Duodenal mucosa (tissue), 2 donors: ENCODE results near the gene TGFB1I1.
A peak's percentile ranks its signal among the peaks of the same experiment; 100 is the strongest.

ENCODE experiments used
- H3K27ac ChIP-seq: one replicate; pipeline ENCODE4 v1.7.0; 2013; ENCODE audit warnings: low read depth, low read length
- H3K27me3 ChIP-seq, 2 donors: one replicate each; pipeline ENCODE4 v1.7.0; 2013; ENCODE audit warnings: low read length in 2 of 2, control low read depth in 1 of 2; ENCODE audit not compliant: insufficient read depth in 2 of 2, control insufficient read depth in 1 of 2
- H3K36me3 ChIP-seq, 2 donors: one replicate each; pipeline ENCODE4 v1.7.0; 2013; ENCODE audit warnings: low read length in 2 of 2, control low read depth in 1 of 2; ENCODE audit not compliant: insufficient read depth in 2 of 2, control insufficient read depth in 1 of 2
- H3K4me1 ChIP-seq, 2 donors: one replicate each; pipeline ENCODE4 v1.7.0; 2013; ENCODE audit warnings: low read length in 2 of 2, control low read depth in 1 of 2; ENCODE audit not compliant: insufficient read depth in 2 of 2, control insufficient read depth in 1 of 2
- H3K4me3 ChIP-seq, 2 donors: one replicate each; pipeline ENCODE4 v1.7.0; 2013; ENCODE audit warnings: low read length in 2 of 2, low read depth in 1 of 2
- H3K9ac ChIP-seq, 2 donors: one replicate each; pipeline ENCODE4 v1.7.0; 2013; ENCODE audit warnings: low read length in 2 of 2, low read depth in 1 of 2
- H3K9me3 ChIP-seq, 2 donors: one replicate each; pipeline ENCODE4 v1.7.0; 2013; ENCODE audit warnings: low read length in 2 of 2, control low read depth in 1 of 2; ENCODE audit not compliant: control insufficient read depth in 1 of 2

TGFB1I1 gene

GRCh38 chr16:31487071-31487719 is 15.2 kb downstream of the TGFB1I1 start:
- Histone ChIP-seq H3K4me1 (peaks cover 14 to 19% of the 10 kb centered on the region in 2 donors), H3K27me3 (no peaks in the 10 kb centered on the region), H3K4me3 (peak overlapping the region; percentile 54 to 77), H3K9me3 (no peaks in the 10 kb centered on the region), H3K9ac (peak overlapping the region; percentile 21 to 43), H3K27ac (no peak overlapping the region), H3K36me3 (peaks cover 0 to 15% of the 10 kb centered on the region in 2 donors)

GRCh38 chr16:31487720-31488467 is 15.9 kb downstream of the TGFB1I1 start:
- Histone ChIP-seq H3K4me3 (peak overlapping the region; percentile 54 to 77), H3K9me3 (no peaks in the 10 kb centered on the region), H3K36me3 (peaks cover 1 to 22% of the 10 kb centered on the region in 2 donors), H3K9ac (peak overlapping the region; percentile 21 to 43), H3K27ac (no peak overlapping the region), H3K4me1 (peaks cover 14 to 19% of the 10 kb centered on the region in 2 donors), H3K27me3 (no peaks in the 10 kb centered on the region)

- H3K4me3 ChIP-seq, result peak overlapping the region; percentile 54 to 77
- H3K4me1 ChIP-seq, result peaks cover 14 to 19% of the 10 kb centered on the region in 2 donors
- H3K9me3 ChIP-seq, result no peaks in the 10 kb centered on the region
- no peaks in the 10 kb centered on the region for H3K27me3 ChIP-seq
- H3K27ac ChIP-seq, result no peak overlapping the region
- peaks cover 6 to 30% of the 10 kb centered on the region in 2 donors for H3K36me3 ChIP-seq
- H3K9ac ChIP-seq, result no peak overlapping the region
These were observed 16.7 kb downstream of the TGFB1I1 start for GRCh38 chr16:31488468-31489297.

- no peaks in the 10 kb centered on the region for H3K27me3 ChIP-seq
- H3K4me1 ChIP-seq, result peaks cover 14 to 19% of the 10 kb centered on the region in 2 donors
- no peak overlapping the region for H3K27ac ChIP-seq
- H3K4me3 ChIP-seq, result no peak overlapping the region
- H3K9ac ChIP-seq, result no peak overlapping the region
- no peaks in the 10 kb centered on the region for H3K9me3 ChIP-seq
- H3K36me3 ChIP-seq, result peaks cover 6 to 35% of the 10 kb centered on the region in 2 donors
These were observed 17.3 kb downstream of the TGFB1I1 start for GRCh38 chr16:31489298-31489564.

- Histone ChIP-seq H3K27ac (no peak overlapping the region), H3K27me3 (no peaks in the 10 kb centered on the region), H3K9me3 (no peaks in the 10 kb centered on the region), H3K9ac (no peak overlapping the region), H3K4me3 (no peak overlapping the region), H3K36me3 (peaks cover 6 to 42% of the 10 kb centered on the region in 2 donors), H3K4me1 (peaks cover 8 to 16% of the 10 kb centered on the region in 2 donors)
These were observed 17.9 kb downstream of the TGFB1I1 start for GRCh38 chr16:31489616-31490584.

GRCh38 chr16:31491778-31492418 is 19.9 kb downstream of the TGFB1I1 start:
- no peak overlapping the region for H3K4me3 ChIP-seq
- H3K36me3 ChIP-seq, result peaks cover 15 to 58% of the 10 kb centered on the region in 2 donors
- H3K27me3 ChIP-seq, result no peaks in the 10 kb centered on the region
- H3K9me3 ChIP-seq, result no peaks in the 10 kb centered on the region
- no peak overlapping the region for H3K27ac ChIP-seq
- peaks cover 6 to 14% of the 10 kb centered on the region in 2 donors for H3K4me1 ChIP-seq
- H3K9ac ChIP-seq, result no peak overlapping the region

- H3K27me3 ChIP-seq, result no peaks in the 10 kb centered on the region
- no peak overlapping the region for H3K9ac ChIP-seq
- H3K4me1 ChIP-seq, result no peaks in the 10 kb centered on the region
- H3K27ac ChIP-seq, result no peak overlapping the region
- peaks cover 15 to 74% of the 10 kb centered on the region in 2 donors for H3K36me3 ChIP-seq
- no peak overlapping the region for H3K4me3 ChIP-seq
- no peaks in the 10 kb centered on the region for H3K9me3 ChIP-seq
These were observed 21.7 kb downstream of the TGFB1I1 start for GRCh38 chr16:31493506-31494125.

- Histone ChIP-seq H3K36me3 (peaks cover 26 to 83% of the 10 kb centered on the region in 2 donors), H3K9ac (no peak overlapping the region), H3K9me3 (no peaks in the 10 kb centered on the region), H3K27ac (no peak overlapping the region), H3K4me1 (peaks cover 2 to 4% of the 10 kb centered on the region in 2 donors), H3K4me3 (no peak overlapping the region), H3K27me3 (no peaks in the 10 kb centered on the region)
These were observed 24.7 kb downstream of the TGFB1I1 start for GRCh38 chr16:31496670-31497069.

- Histone ChIP-seq H3K27me3 (no peaks in the 10 kb centered on the region), H3K27ac (no peak overlapping the region), H3K4me1 (peaks cover 4 to 5% of the 10 kb centered on the region in 2 donors), H3K9ac (no peak overlapping the region), H3K9me3 (no peaks in the 10 kb centered on the region), H3K36me3 (peaks cover 20 to 65% of the 10 kb centered on the region in 2 donors), H3K4me3 (no peak overlapping the region)
These were observed 26.5 kb downstream of the TGFB1I1 start for GRCh38 chr16:31498493-31498892.
